ENCODE data around the gene USP34. TPM values are rescaled to one million over a fixed set of nuclear protein-coding genes. Genes with fewer than 3 reads are reported as not detected.
"Not testable (repeated sequence)": the region's sequence is repeated elsewhere in the genome, so short reads cannot be mapped to it uniquely, and the experiment has no call there.

Gene USP34
- total and polyA plus RNA-seq, 2 donors (not counting 1 experiment from before 2014, with no cell fraction given): 52.4 to 129 TPM

DNA sequence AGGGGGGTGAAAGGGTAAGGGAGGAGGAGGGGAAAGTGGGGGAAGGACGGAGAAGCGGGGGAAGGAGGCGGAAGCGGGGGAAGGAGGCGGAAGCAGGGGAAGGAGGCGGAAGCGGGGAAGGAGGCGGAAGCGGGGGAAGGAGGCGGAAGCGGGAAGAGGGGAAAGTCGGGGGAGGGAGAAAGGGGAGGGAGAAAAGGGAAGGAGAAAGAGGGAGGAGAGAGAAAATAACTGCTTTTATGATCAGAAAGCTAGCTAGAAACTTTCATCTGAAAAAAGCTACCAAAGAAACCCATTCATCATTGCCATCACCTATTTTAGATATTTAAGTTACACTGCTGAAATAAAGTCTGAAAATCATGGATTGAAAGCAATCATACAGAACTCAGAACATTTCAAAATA, 72.5 kb downstream of the USP34 start:
- Histone ChIP-seq H3K27me3 (ENCODE audit: control insufficient read depth, insufficient read depth, low read length) (no peaks in the 10 kb centered on the region), H2AFZ (ENCODE audit: low read length) (no peak overlapping the region), H3K27ac (ENCODE audit: insufficient read depth, low read length) (no peak overlapping the region), H3K4me3 (replicated peaks in 1 of 4; ENCODE audit: control extremely low read depth in 1 of 4, insufficient read depth in 1 of 4, low read depth in 3 of 4, low read length in 4 of 4) (no peak overlapping the region), H3K4me1 (ENCODE audit: control insufficient read depth, extremely low read depth, insufficient read depth, low read length) (no peaks in the 10 kb centered on the region), H3K9ac (ENCODE audit: insufficient read depth, low read length) (no peak overlapping the region), H3K79me2 (ENCODE audit: control insufficient read depth, insufficient read depth, low read length) (no peaks in the 10 kb centered on the region), H3K9me3 (ENCODE audit: control insufficient read depth, insufficient read depth, low read depth, low read length) (no peaks in the 10 kb centered on the region), H4K20me1 (ENCODE audit: control insufficient read depth, extremely low read depth, insufficient read depth, low read length) (no peaks in the 10 kb centered on the region), H3K36me3 (ENCODE audit: control insufficient read depth, insufficient read depth, low read length) (peaks cover 4% of the 10 kb centered on the region), H3K4me2 (ENCODE audit: extremely low read depth, insufficient read depth, low read length) (no peak overlapping the region)
- no peak for DNase-seq (ENCODE audit: low read depth in 2 of 2)
- TF ChIP-seq EZH2 (IDR thresholded peaks at IDR 0.05; ENCODE audit: low read length, missing control alignments): no peak
- TF ChIP-seq CTCF (conservative IDR thresholded peaks at IDR 0.05 in 1 of 2, IDR thresholded peaks at IDR 0.05 in 1 of 2; ENCODE audit: low read depth in 1 of 2, low read length in 2 of 2): no peak

DNA sequence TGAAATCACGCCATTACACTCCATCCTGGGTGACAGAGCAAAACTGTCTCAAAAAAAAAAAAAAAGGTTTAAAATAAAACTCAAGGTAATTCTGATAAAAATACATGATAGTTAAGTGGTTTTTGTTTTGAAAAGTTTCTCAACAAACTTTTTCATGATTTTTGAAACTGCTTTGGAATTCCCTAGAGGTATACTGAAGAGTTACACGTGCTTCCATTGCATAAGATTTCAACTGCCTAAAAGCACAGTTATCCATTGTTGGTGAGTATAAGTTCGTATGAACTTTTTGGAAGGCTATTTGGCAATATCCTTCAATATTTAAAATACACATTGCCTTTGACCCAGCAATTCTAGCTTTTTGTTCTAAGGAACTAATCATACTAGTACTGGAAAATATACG, 74.9 kb downstream of the USP34 start:
- no peak overlapping the region for H3K4me3 ChIP-seq (replicated peaks in 1 of 4; ENCODE audit: control extremely low read depth in 1 of 4, insufficient read depth in 1 of 4, low read depth in 3 of 4, low read length in 4 of 4)
- no peak overlapping the region for H3K4me2 ChIP-seq (ENCODE audit: extremely low read depth, insufficient read depth, low read length)
- H3K36me3 ChIP-seq (ENCODE audit: control insufficient read depth, insufficient read depth, low read length): peaks cover 4% of the 10 kb centered on the region
- H3K27ac ChIP-seq (ENCODE audit: insufficient read depth, low read length): no peak overlapping the region
- no peak for DNase-seq (ENCODE audit: low read depth in 2 of 2)
- no peaks in the 10 kb centered on the region for H4K20me1 ChIP-seq (ENCODE audit: control insufficient read depth, extremely low read depth, insufficient read depth, low read length)
- H2AFZ ChIP-seq (ENCODE audit: low read length): no peak overlapping the region
- H3K9ac ChIP-seq (ENCODE audit: insufficient read depth, low read length): no peak overlapping the region
- no peaks in the 10 kb centered on the region for H3K9me3 ChIP-seq (ENCODE audit: control insufficient read depth, insufficient read depth, low read depth, low read length)
- H3K79me2 ChIP-seq (ENCODE audit: control insufficient read depth, insufficient read depth, low read length): no peaks in the 10 kb centered on the region
- no peaks in the 10 kb centered on the region for H3K4me1 ChIP-seq (ENCODE audit: control insufficient read depth, extremely low read depth, insufficient read depth, low read length)
- no peaks in the 10 kb centered on the region for H3K27me3 ChIP-seq (ENCODE audit: control insufficient read depth, insufficient read depth, low read length)
- TF ChIP-seq CTCF (conservative IDR thresholded peaks at IDR 0.05 in 1 of 2, IDR thresholded peaks at IDR 0.05 in 1 of 2; ENCODE audit: low read depth in 1 of 2, low read length in 2 of 2) (no peak), EZH2 (IDR thresholded peaks at IDR 0.05; ENCODE audit: low read length, missing control alignments) (no peak)

DNA sequence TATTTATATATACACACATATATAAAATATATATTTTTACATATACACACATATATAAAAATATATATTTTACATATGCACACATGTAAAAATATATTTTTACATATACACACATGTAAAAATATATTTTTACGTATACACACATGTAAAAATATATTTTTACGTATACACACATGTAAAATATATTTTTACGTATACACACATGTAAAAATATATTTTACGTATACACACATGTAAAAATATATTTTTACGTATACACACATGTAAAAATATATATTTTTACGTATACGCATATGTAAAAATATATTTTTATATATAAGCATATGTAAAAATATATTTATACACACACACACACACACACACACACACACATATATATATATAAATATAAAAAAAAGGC, 83.3 kb downstream of the USP34 start:
- not testable (repeated sequence) for H3K27me3 ChIP-seq (ENCODE audit: control insufficient read depth, insufficient read depth, low read length); H2AFZ ChIP-seq (ENCODE audit: low read length); H3K79me2 ChIP-seq (ENCODE audit: control insufficient read depth, insufficient read depth, low read length); H3K9me3 ChIP-seq (ENCODE audit: control insufficient read depth, insufficient read depth, low read depth, low read length); H4K20me1 ChIP-seq (ENCODE audit: control insufficient read depth, extremely low read depth, insufficient read depth, low read length); H3K27ac ChIP-seq (ENCODE audit: insufficient read depth, low read length); H3K4me2 ChIP-seq (ENCODE audit: extremely low read depth, insufficient read depth, low read length); H3K9ac ChIP-seq (ENCODE audit: insufficient read depth, low read length); H3K4me1 ChIP-seq (ENCODE audit: control insufficient read depth, extremely low read depth, insufficient read depth, low read length); H3K4me3 ChIP-seq (replicated peaks in 1 of 4; ENCODE audit: control extremely low read depth in 1 of 4, insufficient read depth in 1 of 4, low read depth in 3 of 4, low read length in 4 of 4); DNase-seq (ENCODE audit: low read depth in 2 of 2); H3K36me3 ChIP-seq (ENCODE audit: control insufficient read depth, insufficient read depth, low read length)

- not testable (repeated sequence) for H4K20me1 ChIP-seq (ENCODE audit: control insufficient read depth, extremely low read depth, insufficient read depth, low read length); H3K4me3 ChIP-seq (replicated peaks in 1 of 4; ENCODE audit: control extremely low read depth in 1 of 4, insufficient read depth in 1 of 4, low read depth in 3 of 4, low read length in 4 of 4); H3K27ac ChIP-seq (ENCODE audit: insufficient read depth, low read length); H3K27me3 ChIP-seq (ENCODE audit: control insufficient read depth, insufficient read depth, low read length); H3K9ac ChIP-seq (ENCODE audit: insufficient read depth, low read length); H3K4me2 ChIP-seq (ENCODE audit: extremely low read depth, insufficient read depth, low read length); H3K9me3 ChIP-seq (ENCODE audit: control insufficient read depth, insufficient read depth, low read depth, low read length); DNase-seq (ENCODE audit: low read depth in 2 of 2); H2AFZ ChIP-seq (ENCODE audit: low read length); H3K4me1 ChIP-seq (ENCODE audit: control insufficient read depth, extremely low read depth, insufficient read depth, low read length); H3K36me3 ChIP-seq (ENCODE audit: control insufficient read depth, insufficient read depth, low read length); H3K79me2 ChIP-seq (ENCODE audit: control insufficient read depth, insufficient read depth, low read length)
These were observed 90.0 kb downstream of the USP34 start for GRCh38 chr2:61380882-61381197.
